OCI-LY7 (cell line): ENCODE measurements around the gene PCDHGB6.

Source experiments
- CTCF ChIP-seq: fragments of 200-600 bp; sonication (generic); conservative IDR thresholded peaks from 2 replicates; pipeline ENCODE4 v1.5.1; 2014; ENCODE audit warnings: mild to moderate bottlenecking, antibody characterized with exemption, low read length, moderate library complexity, mixed read lengths
- EZH2phosphoT487 ChIP-seq: fragments of 200-600 bp; sonication (generic); IDR thresholded peaks from 2 replicates; pipeline ENCODE4 v1.6.1; 2018; ENCODE audit warnings: low read depth, borderline replicate concordance, mild to moderate bottlenecking, mixed run types, antibody characterized with exemption, low read length, moderate library complexity, mixed read lengths

DNA sequence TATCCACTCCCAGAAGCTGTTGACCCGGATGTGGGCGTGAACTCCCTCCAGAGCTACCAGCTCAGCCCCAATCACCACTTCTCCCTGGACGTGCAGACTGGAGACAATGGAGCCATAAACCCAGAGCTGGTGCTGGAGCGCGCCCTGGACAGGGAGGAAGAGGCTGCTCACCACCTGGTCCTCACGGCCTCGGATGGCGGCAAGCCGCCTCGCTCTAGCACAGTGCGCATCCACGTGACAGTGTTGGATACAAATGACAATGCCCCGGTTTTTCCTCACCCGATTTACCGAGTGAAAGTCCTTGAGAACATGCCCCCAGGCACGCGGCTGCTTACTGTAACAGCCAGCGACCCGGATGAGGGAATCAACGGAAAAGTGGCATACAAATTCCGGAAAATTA, 14.6 kb upstream of the PCDHGB6 start:
- TF ChIP-seq CTCF: no peak
- TF ChIP-seq EZH2phosphoT487: no peak
